Mesenchymal stem cell (in vitro differentiated cells and primary cell): Measurements from ENCODE around the gene TSR1.

Source experiments
- DNase-seq: peaks from one replicate; pipeline ENCODE4 v3.0.0-alpha.2; 2013
- H2AFZ ChIP-seq: one replicate; pipeline ENCODE4 v1.6.1; 2013; ENCODE audit warnings: low read depth, mild to moderate bottlenecking, control low read depth, inconsistent platforms, low read length, moderate library complexity
- H2AK5ac ChIP-seq: 2 replicates; pipeline ENCODE4 v1.6.1; 2013; ENCODE audit warnings: low read length, moderate library complexity, mild to moderate bottlenecking, inconsistent platforms; ENCODE audit not compliant: severe bottlenecking
- H2BK120ac ChIP-seq: one replicate; pipeline ENCODE4 v1.6.1; 2013; ENCODE audit warnings: low read depth, mild to moderate bottlenecking, inconsistent platforms, low read length, moderate library complexity
- H2BK12ac ChIP-seq, 2 experiments: one replicate each; pipeline ENCODE4 v1.6.1; 2013; ENCODE audit warnings: inconsistent platforms in 2 of 2, low read length in 2 of 2, mild to moderate bottlenecking in 2 of 2, moderate library complexity in 2 of 2, control low read depth in 1 of 2
- H2BK15ac ChIP-seq: one replicate; pipeline ENCODE4 v1.6.1; 2013; ENCODE audit warnings: mild to moderate bottlenecking, low read depth, inconsistent platforms; ENCODE audit not compliant: poor library complexity, severe bottlenecking
- H2BK5ac ChIP-seq: 2 replicates; pipeline ENCODE4 v1.6.1; 2013; ENCODE audit warnings: low read depth, mild to moderate bottlenecking, low read length, control low read depth, inconsistent platforms; ENCODE audit not compliant: poor library complexity, severe bottlenecking
- H3K14ac ChIP-seq, 2 experiments: one replicate each; pipeline ENCODE4 v1.6.1; 2013; ENCODE audit warnings: inconsistent platforms in 2 of 2, low read length in 2 of 2, control low read depth in 1 of 2, mild to moderate bottlenecking in 1 of 2, moderate library complexity in 1 of 2
- H3K18ac ChIP-seq, 2 experiments: one replicate each; pipeline ENCODE4 v1.6.1; 2013; ENCODE audit warnings: inconsistent platforms in 2 of 2, low read length in 2 of 2, control low read depth in 1 of 2, low read depth in 1 of 2, mild to moderate bottlenecking in 1 of 2
- H3K23ac ChIP-seq, 2 experiments: one replicate each; pipeline ENCODE4 v1.6.1; 2013; ENCODE audit warnings: inconsistent platforms in 2 of 2, low read length in 2 of 2, mild to moderate bottlenecking in 2 of 2, moderate library complexity in 2 of 2, control low read depth in 1 of 2
- H3K27ac ChIP-seq: 2 replicates; pipeline ENCODE4 v1.5.1; 2013; ENCODE audit warnings: mild to moderate bottlenecking, moderate library complexity, low read length, control low read depth, inconsistent platforms; ENCODE audit not compliant: poor library complexity, severe bottlenecking
- H3K27me3 ChIP-seq, 2 experiments: 2 replicates each; pipeline versions ENCODE4 v1.6.1 to v1.7.0; 2013; ENCODE audit warnings: low read length in 2 of 2, mild to moderate bottlenecking in 2 of 2, moderate library complexity in 2 of 2, control low read depth in 1 of 2, inconsistent platforms in 1 of 2; ENCODE audit not compliant: control insufficient read depth in 1 of 2, insufficient read depth in 1 of 2
- H3K36me3 ChIP-seq, 2 experiments: 2 replicates each; pipeline versions ENCODE4 v1.6.1 to v1.7.0; 2013; ENCODE audit warnings: low read length in 2 of 2, control low read depth in 1 of 2, inconsistent platforms in 1 of 2, low read depth in 1 of 2, mild to moderate bottlenecking in 1 of 2; ENCODE audit not compliant: insufficient read depth in 2 of 2, control insufficient read depth in 1 of 2
- H3K4ac ChIP-seq, 2 experiments: one replicate each; pipeline ENCODE4 v1.6.1; 2013; ENCODE audit warnings: inconsistent platforms in 2 of 2, low read length in 2 of 2, mild to moderate bottlenecking in 2 of 2, moderate library complexity in 2 of 2, control low read depth in 1 of 2, low read depth in 1 of 2
- H3K4me1 ChIP-seq: 2 replicates; pipeline ENCODE4 v1.6.1; 2013; ENCODE audit warnings: low read depth, low read length, control low read depth; ENCODE audit not compliant: control insufficient read depth, insufficient read depth
- H3K4me2 ChIP-seq: 2 replicates; pipeline ENCODE4 v1.6.1; 2013; ENCODE audit warnings: low read length, mild to moderate bottlenecking, inconsistent platforms; ENCODE audit not compliant: poor library complexity, severe bottlenecking
- H3K4me3 ChIP-seq, 2 experiments: 2 replicates each; pipeline versions ENCODE4 v1.5.1 to v1.7.0; 2013; ENCODE audit warnings: low read length in 2 of 2, mild to moderate bottlenecking in 2 of 2, control low read depth in 1 of 2, low read depth in 1 of 2; ENCODE audit not compliant: insufficient read depth in 1 of 2
- H3K79me1 ChIP-seq: replicated peaks from 2 replicates; pipeline ENCODE4 v1.6.1; 2013; ENCODE audit warnings: mild to moderate bottlenecking, control low read depth, low read length, inconsistent platforms; ENCODE audit not compliant: poor library complexity, severe bottlenecking
- H3K9ac ChIP-seq: 2 replicates; pipeline ENCODE4 v1.7.0; 2013; ENCODE audit warnings: mild to moderate bottlenecking, low read length, moderate library complexity
- H3K9me3 ChIP-seq: 2 replicates; pipeline ENCODE4 v1.7.0; 2013; ENCODE audit warnings: mild to moderate bottlenecking, low read length; ENCODE audit not compliant: control insufficient read depth
- H4K8ac ChIP-seq: one replicate; pipeline ENCODE4 v1.6.1; 2013; ENCODE audit warnings: inconsistent platforms, mild to moderate bottlenecking, low read length, moderate library complexity
- H4K91ac ChIP-seq: one replicate; pipeline ENCODE4 v1.6.1; 2013; ENCODE audit warnings: mild to moderate bottlenecking, low read length, inconsistent platforms
- WGBS: methylation state at CpG from one replicate; pipeline ENCODE4 v1.1.7; 2013; ENCODE audit warnings: mixed read lengths; 5-methylcytosine and 5-hydroxymethylcytosine counted together

The TSR1 gene

GRCh38 chr17:2378905-2379304, 42.6 kb upstream of the TSR1 start:
- Histone ChIP-seq H3K4me2 (no peak overlapping the region), H2BK15ac (no peak overlapping the region), H3K27me3 (no peaks in the 10 kb centered on the region), H3K9me3 (no peaks in the 10 kb centered on the region), H3K4ac (no peak overlapping the region), H3K23ac (no peak overlapping the region), H2BK12ac (no peak overlapping the region), H3K9ac (no peak overlapping the region), H3K4me1 (peaks cover 14% of the 10 kb centered on the region), H3K27ac (no peak overlapping the region), H3K36me3 (peaks cover 61 to 76% of the 10 kb centered on the region in 2 experiments), H4K91ac (no peak overlapping the region), H3K18ac (no peak overlapping the region), H3K79me1 (peaks cover 1% of the 10 kb centered on the region), H2BK5ac (no peak overlapping the region), H3K4me3 (no peak overlapping the region), H2BK120ac (no peak overlapping the region), H4K8ac (no peak overlapping the region), H3K14ac (no peak overlapping the region), H2AK5ac (no peak overlapping the region), H2AFZ (no peak overlapping the region)
- WGBS: 97% methylated on average over 11 of the region's 11 CpGs
- no peak for DNase-seq

DNA sequence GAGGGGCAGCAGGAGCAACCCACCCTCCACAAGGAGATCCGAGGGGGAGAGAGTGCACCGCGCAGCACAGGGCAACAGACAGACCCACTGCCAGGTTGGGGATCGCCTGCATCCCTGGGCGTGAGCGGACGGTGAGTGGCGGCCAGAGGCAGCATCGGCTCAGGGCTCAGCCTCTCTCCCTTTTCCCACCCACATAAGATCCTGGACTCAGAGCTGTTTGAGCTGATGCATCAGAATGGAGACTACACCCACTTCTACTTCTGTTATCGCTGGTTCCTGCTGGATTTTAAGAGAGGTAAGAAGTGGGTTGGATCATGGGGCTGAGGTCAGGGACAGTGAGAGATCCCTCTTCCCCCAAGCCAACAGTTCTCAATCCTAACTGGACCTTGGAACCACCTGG, 41.4 kb upstream of the TSR1 start:
- H4K8ac ChIP-seq: no peak overlapping the region
- no peak overlapping the region for H3K4ac ChIP-seq
- no peak overlapping the region for H3K4me2 ChIP-seq
- no peak overlapping the region for H3K18ac ChIP-seq
- WGBS: 91% methylated on average over 9 of the region's 10 CpGs
- no peak overlapping the region for H2BK15ac ChIP-seq
- H3K9ac ChIP-seq: no peak overlapping the region
- H3K4me3 ChIP-seq: no peak overlapping the region
- no peak overlapping the region for H3K27ac ChIP-seq
- H3K23ac ChIP-seq: no peak overlapping the region
- no peaks in the 10 kb centered on the region for H3K27me3 ChIP-seq
- H3K14ac ChIP-seq: no peak overlapping the region
- no peak overlapping the region for H2BK12ac ChIP-seq
- H4K91ac ChIP-seq: no peak overlapping the region
- DNase-seq: no peak
- no peak overlapping the region for H2AK5ac ChIP-seq
- no peaks in the 10 kb centered on the region for H3K9me3 ChIP-seq
- no peak overlapping the region for H2AFZ ChIP-seq
- H3K79me1 ChIP-seq: no peaks in the 10 kb centered on the region
- no peak overlapping the region for H2BK5ac ChIP-seq
- H3K36me3 ChIP-seq: peaks cover 65 to 82% of the 10 kb centered on the region in 2 experiments
- H3K4me1 ChIP-seq: peaks cover 14% of the 10 kb centered on the region
- no peak overlapping the region for H2BK120ac ChIP-seq

DNA sequence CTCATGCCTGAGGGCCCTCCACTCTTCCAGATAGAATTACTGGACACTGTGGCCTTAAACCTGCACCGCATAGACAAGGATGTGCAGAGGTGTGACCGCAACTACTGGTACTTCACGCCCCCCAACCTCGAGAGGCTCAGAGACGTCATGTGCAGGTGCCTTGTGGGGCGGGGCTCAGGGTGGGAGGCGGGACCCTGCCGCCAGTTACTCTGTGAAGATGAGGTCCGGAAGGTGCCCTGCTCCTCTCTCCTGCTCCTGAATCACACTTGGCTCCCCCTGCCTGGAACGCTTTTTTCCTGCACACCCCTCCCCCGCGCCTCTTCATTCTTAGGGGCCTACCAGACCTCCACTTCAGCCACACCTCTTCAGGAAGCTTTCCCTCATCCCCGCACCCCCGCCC, 39.9 kb upstream of the TSR1 start:
- Histone ChIP-seq H3K27ac (no peak overlapping the region), H2AK5ac (no peak overlapping the region), H3K23ac (no peak overlapping the region), H3K4me2 (no peak overlapping the region), H2AFZ (no peak overlapping the region), H3K18ac (no peak overlapping the region), H2BK5ac (no peak overlapping the region), H4K91ac (no peak overlapping the region), H4K8ac (no peak overlapping the region), H3K4me1 (peaks cover 10% of the 10 kb centered on the region), H2BK12ac (no peak overlapping the region), H3K27me3 (no peaks in the 10 kb centered on the region), H3K9ac (no peak overlapping the region), H3K4me3 (no peak overlapping the region), H3K36me3 (peaks cover 69 to 88% of the 10 kb centered on the region in 2 experiments), H3K4ac (no peak overlapping the region), H3K9me3 (no peaks in the 10 kb centered on the region), H3K79me1 (no peaks in the 10 kb centered on the region), H2BK120ac (no peak overlapping the region), H3K14ac (no peak overlapping the region), H2BK15ac (no peak overlapping the region)
- 96% methylated on average over 14 of the region's 14 CpGs for WGBS
- DNase-seq: no peak

- peaks cover 63 to 88% of the 10 kb centered on the region in 2 experiments for H3K36me3 ChIP-seq
- no peak overlapping the region for H2BK12ac ChIP-seq
- H3K23ac ChIP-seq: no peak overlapping the region
- H3K79me1 ChIP-seq: no peaks in the 10 kb centered on the region
- H2AK5ac ChIP-seq: no peak overlapping the region
- no peak overlapping the region for H3K4me3 ChIP-seq
- no peak overlapping the region for H2AFZ ChIP-seq
- WGBS: 97% methylated on average over 19 of the region's 19 CpGs
- H3K9me3 ChIP-seq: no peaks in the 10 kb centered on the region
- H3K9ac ChIP-seq: no peak overlapping the region
- H4K91ac ChIP-seq: no peak overlapping the region
- H2BK15ac ChIP-seq: no peak overlapping the region
- no peaks in the 10 kb centered on the region for H3K27me3 ChIP-seq
- peaks cover 12% of the 10 kb centered on the region for H3K4me1 ChIP-seq
- no peak overlapping the region for H3K27ac ChIP-seq
- H3K4me2 ChIP-seq: no peak overlapping the region
- H3K4ac ChIP-seq: no peak overlapping the region
- H3K18ac ChIP-seq: no peak overlapping the region
- no peak overlapping the region for H2BK5ac ChIP-seq
- H2BK120ac ChIP-seq: no peak overlapping the region
- H3K14ac ChIP-seq: no peak overlapping the region
- no peak for DNase-seq
- no peak overlapping the region for H4K8ac ChIP-seq
Observed at GRCh38 chr17:2375406-2375805, 39.1 kb upstream of the TSR1 start.
